K562 (cell line): ENCODE results near the gene JPT2. TPM values are rescaled to one million over a fixed set of nuclear protein-coding genes. Genes with fewer than 3 reads are reported as not detected.

Experiments used
- C11orf30 ChIP-seq: fragments of 450-650 bp; IDR thresholded peaks from 2 replicates; pipeline ENCODE4 v1.6.1; 2016; ENCODE audit warnings: low read depth, mild to moderate bottlenecking
- CHD2 ChIP-seq: IDR thresholded peaks from 2 replicates; pipeline ENCODE4 v1.6.1; 2011; ENCODE audit warnings: low read depth, low read length
- CREB5 ChIP-seq: fragments of 250-450 bp; sonication (Bioruptor Pico); IDR thresholded peaks from 2 replicates; pipeline ENCODE4 v1.5.0; 2020; ENCODE audit warnings: mild to moderate bottlenecking
- FOXK2 ChIP-seq, 2 experiments: fragments of 450-650 bp; IDR thresholded peaks in 1 of 2; conservative IDR thresholded peaks in 1 of 2; 2 replicates each; pipeline ENCODE4 v1.6.1; 2016; ENCODE audit warnings: low read depth in 2 of 2, mild to moderate bottlenecking in 1 of 2
- FOXP1 ChIP-seq: sonication (generic); formaldehyde crosslinking; IDR thresholded peaks from 2 replicates; pipeline ENCODE4 v1.8.0; 2022; ENCODE audit warnings: mild to moderate bottlenecking, missing genetic modification reagents
- HINFP ChIP-seq: fragments of 450-650 bp; conservative IDR thresholded peaks from 2 replicates; pipeline ENCODE4 v1.6.1; 2016; ENCODE audit warnings: missing genetic modification characterization, low read depth, mild to moderate bottlenecking, control low read depth, missing compliant biosample characterization
- IRF2 ChIP-seq: sonication (generic); formaldehyde crosslinking; IDR thresholded peaks from 2 replicates; pipeline ENCODE4 v1.8.1; 2022; ENCODE audit warnings: mild to moderate bottlenecking, missing genetic modification reagents
- JUNB ChIP-seq: fragments of 450-650 bp; formaldehyde crosslinking; conservative IDR thresholded peaks from 2 replicates; pipeline ENCODE4 v1.4.0; 2020; ENCODE audit warnings: mild to moderate bottlenecking
- KAT7 ChIP-seq: sonication (generic); formaldehyde crosslinking; IDR thresholded peaks from 2 replicates; pipeline ENCODE4 v1.8.0; 2022; ENCODE audit warnings: missing genetic modification reagents, mild to moderate bottlenecking, borderline replicate concordance
- KDM5B ChIP-seq: fragments of 200-600 bp; sonication (generic); IDR thresholded peaks from 2 replicates; pipeline ENCODE4 v1.6.1; 2012; ENCODE audit warnings: low read depth, mild to moderate bottlenecking, moderate library complexity, low read length, control low read depth, inconsistent platforms; ENCODE audit not compliant: insufficient replicate concordance
- MAZ ChIP-seq, 2 experiments: fragments of 450-650 bp in 1 of 2; sonication (generic) in 1 of 2; formaldehyde crosslinking; IDR thresholded peaks in 1 of 2; conservative IDR thresholded peaks in 1 of 2; 2 replicates each; pipeline versions ENCODE4 v1.4.0 to v1.5.0; 2020; ENCODE audit warnings: mild to moderate bottlenecking in 1 of 2, missing genetic modification reagents in 1 of 2
- MCM3 ChIP-seq: fragments of 450-650 bp; IDR thresholded peaks from 2 replicates; pipeline ENCODE4 v1.6.1; 2016
- MNT ChIP-seq, 2 experiments: fragments of 450-650 bp; conservative IDR thresholded peaks; 2 replicates each; pipeline ENCODE4 v1.6.1; 2017; ENCODE audit warnings: mild to moderate bottlenecking in 2 of 2, moderate library complexity in 2 of 2
- NFATC3 ChIP-seq: fragments of 450-650 bp; IDR thresholded peaks from 2 replicates; pipeline ENCODE4 v1.6.1; 2017; ENCODE audit warnings: mild to moderate bottlenecking
- PRPF4 ChIP-seq: fragments of 200-400 bp; formaldehyde crosslinking; IDR thresholded peaks from one replicate; pipeline ENCODE4 v1.6.1; 2017; ENCODE audit warnings: low read length, low read depth, mild to moderate bottlenecking; ENCODE audit not compliant: insufficient read depth, poor library complexity, severe bottlenecking
- SRF ChIP-seq, 2 experiments: fragments of 250-450, 450-650 bp in 1 of 2; sonication (Bioruptor Pico) in 1 of 2; sonication (generic) in 1 of 2; formaldehyde crosslinking; IDR thresholded peaks; 2 replicates each; pipeline versions ENCODE4 v1.5.0 to v1.5.1; 2020 to 2022; ENCODE audit warnings: mild to moderate bottlenecking in 1 of 2, missing genetic modification reagents in 1 of 2
- TEAD1 ChIP-seq, 2 experiments: fragments of 450-650 bp in 1 of 2; sonication (generic) in 1 of 2; formaldehyde crosslinking; IDR thresholded peaks; 2 replicates each; pipeline versions ENCODE4 v1.4.0 to v1.8.0; 2020 to 2022; ENCODE audit warnings: mild to moderate bottlenecking in 2 of 2, missing genetic modification reagents in 1 of 2
- XRCC3 ChIP-seq: fragments of 450-650 bp; IDR thresholded peaks from 2 replicates; pipeline ENCODE4 v1.6.1; 2017; ENCODE audit warnings: mild to moderate bottlenecking, moderate library complexity
- ZNF143 ChIP-seq: sonication (generic); formaldehyde crosslinking; IDR thresholded peaks from 2 replicates; pipeline ENCODE4 v1.9.0; 2022; ENCODE audit warnings: mild to moderate bottlenecking, missing genetic modification reagents
- ZNF354B ChIP-seq: fragments of 250-450 bp; sonication (Bioruptor Pico); IDR thresholded peaks from 2 replicates; pipeline ENCODE4 v1.4.0; 2020
- ZNF41 ChIP-seq: fragments of 250-450 bp; sonication (Bioruptor Pico); conservative IDR thresholded peaks from 2 replicates; pipeline ENCODE4 v1.4.0; 2020; ENCODE audit warnings: mild to moderate bottlenecking
- ZNF512 ChIP-seq: IDR thresholded peaks from 2 replicates; pipeline ENCODE4 v1.6.1; 2016; ENCODE audit warnings: missing genetic modification characterization, missing compliant biosample characterization
- ZNF77 ChIP-seq: fragments of 250-450 bp; sonication (Bioruptor Pico); IDR thresholded peaks from 2 replicates; pipeline ENCODE4 v1.5.0; 2020
- polyA plus RNA-seq, 8 experiments: library from polyadenylated mRNA; depleted of rRNA in 4 of 8; stranded (reverse) in 5 of 8; unstranded in 3 of 8; fragments of >200 nt; fragmentation: Nextera tagmentation in 2 of 8; fragmentation: Illumina TruSeq in 1 of 8; extraction: Ambion mirVana in 2 of 8; extraction: Trizol in 1 of 8; gene quantifications; 2 replicates each; pipeline versions ENCODE4 v1.2.1 to v1.2.3, GENCODE V29; 2011 to 2014; ENCODE audit warnings: inconsistent platforms in 1 of 8, missing spikeins in 1 of 8
- total RNA-seq, 7 experiments: library from RNA; depleted of rRNA in 6 of 7; stranded (reverse); fragments of >200 nt in 6 of 7; fragmentation: Illumina TruSeq in 2 of 7; extraction: Trizol in 2 of 7; gene quantifications; 2 replicates each; pipeline versions ENCODE4 v1.2.1 to v1.2.3, GENCODE V29; 2011 to 2021; ENCODE audit warnings: low replicate concordance in 1 of 7

JPT2 gene
- total and polyA plus RNA-seq, 9 of the 15 experiments (the other 6 are each of a cell fraction or from before 2014, with no cell fraction given): 25.5 to 133 (median 106) TPM

- 0 out of 2 replicates have a peak, but pooled peaks have one; percentile 66 for TF ChIP-seq KAT7 (CRISPR knock-in tag)
- TF ChIP-seq C11orf30: peak; percentile 98
- TF ChIP-seq PRPF4: no peak
- no peak for TF ChIP-seq XRCC3
- TF ChIP-seq SRF (CRISPR knock-in tag; IDR thresholded peaks at IDR 0.05): no peak
- TF ChIP-seq ZNF143 (CRISPR knock-in tag): no peak
- TF ChIP-seq CHD2: no peak
- TF ChIP-seq ZNF512 (tag): no peak
- TF ChIP-seq MAZ (CRISPR knock-in tag; conservative IDR thresholded peaks at IDR 0.05 in 1 of 2, IDR thresholded peaks at IDR 0.05 in 1 of 2): peak in 1 of 2 experiments; percentile 60; a peak in 3 of 4 replicates
- no peak for TF ChIP-seq ZNF77
- TF ChIP-seq ZNF354B: no peak
- TF ChIP-seq IRF2: no peak
- TF ChIP-seq HINFP (tag): no peak
- TF ChIP-seq FOXK2 (conservative IDR thresholded peaks at IDR 0.05 in 1 of 2, IDR thresholded peaks at IDR 0.05 in 1 of 2; ENCODE audit: low read depth in 2 of 2): no peak
- TF ChIP-seq ZNF41: no peak
- no peak for TF ChIP-seq TEAD1 (CRISPR knock-in tag; IDR thresholded peaks at IDR 0.05)
- no peak for TF ChIP-seq MCM3
- no peak for TF ChIP-seq JUNB
- TF ChIP-seq FOXP1 (CRISPR knock-in tag): no peak
- TF ChIP-seq NFATC3: no peak
- peak; percentile 5 for TF ChIP-seq KDM5B
- TF ChIP-seq CREB5: no peak
- TF ChIP-seq MNT (conservative IDR thresholded peaks at IDR 0.05): peak in 1 of 2 experiments; percentile 5; a peak in 1 of 4 replicates
Measured at GRCh38 chr16:1678500-1679098, 520 bp downstream of the JPT2 start (continued).
